Loucy (cell line): ENCODE measurements around the gene WWOX.

ENCODE experiments used
- H2AFZ ChIP-seq: fragments of 200-600 bp; sonication (generic); 2 replicates; pipeline ENCODE4 v1.6.0; 2016; ENCODE audit warnings: antibody characterized with exemption, mild to moderate bottlenecking, low read length, moderate library complexity
- H3F3A ChIP-seq: fragments of 200-600 bp; 2 replicates; pipeline ENCODE4 v1.6.0; 2016; ENCODE audit warnings: antibody characterized with exemption, low read depth, mild to moderate bottlenecking
- H3K27me3 ChIP-seq: fragments of 200-600 bp; sonication (generic); 2 replicates; pipeline ENCODE4 v1.6.1; 2014; ENCODE audit warnings: low read length, mild to moderate bottlenecking; ENCODE audit not compliant: insufficient read depth, poor library complexity, severe bottlenecking
- H3K36me3 ChIP-seq: fragments of 200-600 bp; sonication (generic); 2 replicates; pipeline ENCODE4 v1.6.1; 2016; ENCODE audit warnings: low read length; ENCODE audit not compliant: insufficient read depth
- H3K4me1 ChIP-seq: fragments of 200-600 bp; sonication (generic); 2 replicates; pipeline ENCODE4 v1.5.1; 2014; ENCODE audit warnings: low read length, mild to moderate bottlenecking; ENCODE audit not compliant: insufficient read depth, poor library complexity, severe bottlenecking
- H3K4me2 ChIP-seq: fragments of 200-600 bp; sonication (generic); 2 replicates; pipeline ENCODE4 v1.6.0; 2014; ENCODE audit warnings: antibody characterized with exemption, low read length, low read depth, mild to moderate bottlenecking; ENCODE audit not compliant: poor library complexity, severe bottlenecking
- H3K4me3 ChIP-seq: fragments of 200-600 bp; sonication (generic); 2 replicates; pipeline ENCODE4 v1.5.1; 2014; ENCODE audit warnings: low read length, mild to moderate bottlenecking, mixed read lengths; ENCODE audit not compliant: poor library complexity, severe bottlenecking
- H3K79me2 ChIP-seq: fragments of 200-600 bp; sonication (generic); 2 replicates; pipeline ENCODE4 v1.6.1; 2014; ENCODE audit warnings: low read length; ENCODE audit not compliant: insufficient read depth
- H3K9ac ChIP-seq: fragments of 200-600 bp; sonication (generic); 2 replicates; pipeline ENCODE4 v1.6.0; 2014; ENCODE audit warnings: mild to moderate bottlenecking, low read depth, low read length, moderate library complexity; ENCODE audit not compliant: poor library complexity, severe bottlenecking
- H3K9me2 ChIP-seq: fragments of 200-600 bp; sonication (generic); replicated peaks from 2 replicates; pipeline ENCODE4 v1.6.1; 2016; ENCODE audit warnings: low read depth, low read length, mixed read lengths
- H3K9me3 ChIP-seq: fragments of 200-600 bp; sonication (generic); 2 replicates; pipeline ENCODE4 v1.6.1; 2014; ENCODE audit warnings: mild to moderate bottlenecking, antibody characterized with exemption, low read length, low read depth; ENCODE audit not compliant: insufficient read depth
- H4K20me1 ChIP-seq: fragments of 200-600 bp; sonication (generic); 2 replicates; pipeline ENCODE4 v1.6.0; 2014; ENCODE audit warnings: antibody characterized with exemption, low read length, mild to moderate bottlenecking; ENCODE audit not compliant: insufficient read depth, poor library complexity, severe bottlenecking
- CTCF ChIP-seq: fragments of 200-600 bp; sonication (generic); conservative IDR thresholded peaks from 2 replicates; pipeline ENCODE4 v1.5.1; 2014; ENCODE audit warnings: mild to moderate bottlenecking, antibody characterized with exemption, low read length
- EZH2phosphoT487 ChIP-seq: fragments of 200-600 bp; IDR thresholded peaks from 2 replicates; pipeline ENCODE4 v1.6.1; 2018; ENCODE audit warnings: antibody characterized with exemption, mild to moderate bottlenecking, moderate library complexity, borderline replicate concordance

Gene WWOX

GRCh38 chr16:78137782-78138616 lies 38.5 kb downstream of the WWOX start:
- Histone ChIP-seq H4K20me1 (no peaks in the 10 kb centered on the region), H3K4me1 (no peaks in the 10 kb centered on the region), H3K4me3 (no peak overlapping the region), H2AFZ (no peak overlapping the region), H3K36me3 (no peaks in the 10 kb centered on the region), H3K9ac (no peak overlapping the region), H3K79me2 (no peaks in the 10 kb centered on the region), H3F3A (no peaks in the 10 kb centered on the region), H3K9me2 (no peaks in the 10 kb centered on the region), H3K27me3 (no peaks in the 10 kb centered on the region), H3K4me2 (no peak overlapping the region), H3K9me3 (no peaks in the 10 kb centered on the region)
- TF ChIP-seq CTCF (no peak), EZH2phosphoT487 (no peak)

GRCh38 chr16:78140818-78141466 lies 41.5 kb downstream of the WWOX start:
- Histone ChIP-seq H3K9me3 (no peaks in the 10 kb centered on the region), H2AFZ (no peak overlapping the region), H3K4me2 (no peak overlapping the region), H4K20me1 (no peaks in the 10 kb centered on the region), H3K9me2 (no peaks in the 10 kb centered on the region), H3K36me3 (no peaks in the 10 kb centered on the region), H3K4me1 (no peaks in the 10 kb centered on the region), H3K9ac (no peak overlapping the region), H3K79me2 (no peaks in the 10 kb centered on the region), H3F3A (no peaks in the 10 kb centered on the region), H3K4me3 (no peak overlapping the region), H3K27me3 (no peaks in the 10 kb centered on the region)
- TF ChIP-seq CTCF (no peak), EZH2phosphoT487 (no peak)

- no peak overlapping the region for H3K9ac ChIP-seq
- no peaks in the 10 kb centered on the region for H3F3A ChIP-seq
- H3K27me3 ChIP-seq, result no peaks in the 10 kb centered on the region
- no peaks in the 10 kb centered on the region for H3K9me3 ChIP-seq
- no peak overlapping the region for H3K4me3 ChIP-seq
- TF ChIP-seq EZH2phosphoT487 (no peak), CTCF (no peak)
- H3K9me2 ChIP-seq, result no peaks in the 10 kb centered on the region
- H3K4me1 ChIP-seq, result no peaks in the 10 kb centered on the region
- H3K36me3 ChIP-seq, result no peaks in the 10 kb centered on the region
- no peak overlapping the region for H2AFZ ChIP-seq
- no peaks in the 10 kb centered on the region for H3K79me2 ChIP-seq
- no peak overlapping the region for H3K4me2 ChIP-seq
- no peaks in the 10 kb centered on the region for H4K20me1 ChIP-seq
Measured at GRCh38 chr16:78142788-78143187, 43.3 kb downstream of the WWOX start.
